Fibroblast of the conjunctiva (primary cell): ENCODE data around the gene DGCR8.
"Not testable (repeated sequence)": the region's sequence is repeated elsewhere in the genome, so short reads cannot be mapped to it uniquely, and the experiment has no call there.

ENCODE experiments used
- DNase-seq: peaks from one replicate; pipeline ENCODE4 v3.0.0-alpha.2; 2010; ENCODE audit warnings: low read depth

DGCR8 gene

GRCh38 chr22:20066617-20067383, 13.2 kb upstream of the DGCR8 start:
- DNase-seq, result no peak

- DNase-seq, result not testable (repeated sequence)
These were observed 12.7 kb upstream of the DGCR8 start for GRCh38 chr22:20067384-20067682.

- no peak for DNase-seq
These were observed 11.4 kb upstream of the DGCR8 start for GRCh38 chr22:20068640-20069039.

- DNase-seq, result no peak
These were observed 10.6 kb upstream of the DGCR8 start for GRCh38 chr22:20069331-20070042.

GRCh38 chr22:20071524-20071972, 8.5 kb upstream of the DGCR8 start:
- no peak for DNase-seq

GRCh38 chr22:20076627-20077172, 3.3 kb upstream of the DGCR8 start:
- DNase-seq, result no peak

GRCh38 chr22:20080445-20080775, 369 bp downstream of the DGCR8 start:
- no peak for DNase-seq

GRCh38 chr22:20080776-20081654, 974 bp downstream of the DGCR8 start:
- no peak for DNase-seq

GRCh38 chr22:20083157-20083890, 3.3 kb downstream of the DGCR8 start:
- no peak for DNase-seq

GRCh38 chr22:20083891-20084546, 4.0 kb downstream of the DGCR8 start:
- DNase-seq, result no peak

GRCh38 chr22:20084547-20085413, 4.7 kb downstream of the DGCR8 start:
- DNase-seq, result no peak

GRCh38 chr22:20085651-20086050, 5.6 kb downstream of the DGCR8 start:
- DNase-seq, result no peak

GRCh38 chr22:20086101-20086599, 6.1 kb downstream of the DGCR8 start:
- no peak for DNase-seq

- no peak for DNase-seq
These were observed 6.7 kb downstream of the DGCR8 start for GRCh38 chr22:20086763-20087162.

- DNase-seq, result no peak
These were observed 7.5 kb downstream of the DGCR8 start for GRCh38 chr22:20087319-20088262.

GRCh38 chr22:20088263-20088648, 8.2 kb downstream of the DGCR8 start:
- DNase-seq, result no peak

- DNase-seq, result no peak
These were observed 9.4 kb downstream of the DGCR8 start for GRCh38 chr22:20089226-20089976.
